HS-5 (cell line): ENCODE data around the gene WDR82.

Experiments
- DNase-seq: peaks from one replicate; pipeline ENCODE4 v3.0.0-alpha.2; 2012; ENCODE audit warnings: low read depth

WDR82 gene, protein sequence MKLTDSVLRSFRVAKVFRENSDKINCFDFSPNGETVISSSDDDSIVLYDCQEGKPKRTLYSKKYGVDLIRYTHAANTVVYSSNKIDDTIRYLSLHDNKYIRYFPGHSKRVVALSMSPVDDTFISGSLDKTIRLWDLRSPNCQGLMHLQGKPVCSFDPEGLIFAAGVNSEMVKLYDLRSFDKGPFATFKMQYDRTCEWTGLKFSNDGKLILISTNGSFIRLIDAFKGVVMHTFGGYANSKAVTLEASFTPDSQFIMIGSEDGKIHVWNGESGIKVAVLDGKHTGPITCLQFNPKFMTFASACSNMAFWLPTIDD

DNA sequence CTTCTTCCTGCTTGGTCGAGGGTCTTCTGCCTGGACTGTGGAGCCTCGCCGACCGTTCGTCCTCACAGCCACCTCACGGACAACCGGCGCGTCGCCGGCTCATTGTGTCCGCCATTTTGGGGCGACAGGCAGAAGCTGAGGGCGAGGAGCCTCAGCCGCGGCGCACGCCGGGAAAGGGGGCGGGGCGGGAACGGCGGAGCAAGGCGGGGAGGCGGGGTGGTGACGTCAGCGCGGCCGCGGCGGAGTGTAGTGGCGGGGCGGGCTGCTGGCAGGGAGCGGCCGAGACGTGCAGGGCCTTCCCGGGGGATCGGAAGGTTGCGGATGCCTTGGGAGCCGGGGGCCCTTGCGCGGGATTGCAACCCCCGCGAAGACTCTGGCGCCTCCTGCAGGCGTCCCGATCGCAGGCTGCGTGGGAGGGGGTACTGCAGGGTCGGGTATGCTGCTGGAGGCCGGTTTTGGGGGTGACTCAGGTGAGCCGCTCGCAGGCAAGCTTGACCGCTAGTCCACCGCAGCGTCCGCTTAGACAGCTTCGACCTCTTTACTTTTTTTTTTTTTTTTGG lies at the start of gene WDR82:
Gene WDR82 (minus strand): TSS at position 140 of the 560 bp plus-strand sequence. CDS start 288 bp downstream, outside the sequence.
- DNase-seq, result peak; percentile 56

DNA sequence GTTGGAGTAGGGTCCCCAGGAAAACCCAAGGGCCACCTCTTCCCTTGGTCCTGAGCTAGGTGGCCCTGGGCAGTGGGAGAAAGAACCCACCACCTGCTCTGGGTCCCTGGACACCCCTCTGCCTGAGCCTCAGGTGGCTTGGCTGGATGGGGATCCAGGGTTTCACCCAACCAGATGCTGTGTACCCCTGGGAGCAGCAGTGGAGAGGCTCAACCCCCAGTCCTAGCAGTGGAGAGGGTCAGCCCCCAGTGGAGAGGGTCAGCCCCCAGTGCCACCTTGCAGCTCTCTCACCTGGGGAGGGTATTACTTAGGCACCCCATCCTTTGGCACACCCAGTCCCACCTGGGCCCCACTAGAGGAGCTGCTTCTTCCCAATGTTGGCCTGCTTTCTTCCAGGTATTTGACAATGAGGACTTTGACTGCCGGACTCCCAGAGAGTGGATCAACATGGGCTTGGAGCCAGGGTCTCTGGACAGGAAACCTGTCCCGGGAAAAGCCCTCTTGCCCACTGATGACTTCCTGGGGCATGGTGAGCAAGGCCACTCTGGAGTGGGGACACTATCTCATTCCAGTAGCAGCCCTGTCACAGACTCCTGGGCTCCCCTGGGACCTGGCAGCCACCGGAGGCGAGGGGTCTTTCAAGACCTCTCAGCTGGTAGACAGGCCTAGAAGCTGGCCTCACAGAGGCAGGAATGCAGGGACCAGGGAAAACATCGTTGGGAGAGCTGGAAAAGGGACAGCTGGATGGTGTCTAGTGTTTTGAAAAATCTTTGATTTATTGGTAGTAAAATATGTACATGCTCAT lies 49.2 kb upstream of the WDR82 start:
- no peak for DNase-seq

DNA sequence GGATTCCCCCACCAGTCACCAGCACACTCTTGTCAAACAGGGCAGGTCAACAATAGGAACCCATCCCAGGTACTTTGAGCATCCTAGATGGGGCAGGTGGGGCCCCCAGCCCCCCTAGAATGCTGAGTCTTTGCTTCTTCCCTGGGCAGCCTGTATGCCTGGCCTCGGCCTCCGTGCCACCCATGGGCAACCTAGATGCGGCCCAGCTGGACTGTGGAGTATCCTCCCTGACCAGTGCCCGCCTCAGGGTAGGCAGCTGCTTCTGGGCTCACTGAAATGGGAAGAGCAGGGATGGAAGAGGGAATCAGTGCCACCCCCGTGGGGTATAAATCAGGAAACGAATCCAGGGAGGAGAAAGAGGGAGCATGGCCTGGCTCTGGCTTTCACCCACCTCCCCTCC lies 48.5 kb upstream of the WDR82 start:
- DNase-seq, result no peak

DNA sequence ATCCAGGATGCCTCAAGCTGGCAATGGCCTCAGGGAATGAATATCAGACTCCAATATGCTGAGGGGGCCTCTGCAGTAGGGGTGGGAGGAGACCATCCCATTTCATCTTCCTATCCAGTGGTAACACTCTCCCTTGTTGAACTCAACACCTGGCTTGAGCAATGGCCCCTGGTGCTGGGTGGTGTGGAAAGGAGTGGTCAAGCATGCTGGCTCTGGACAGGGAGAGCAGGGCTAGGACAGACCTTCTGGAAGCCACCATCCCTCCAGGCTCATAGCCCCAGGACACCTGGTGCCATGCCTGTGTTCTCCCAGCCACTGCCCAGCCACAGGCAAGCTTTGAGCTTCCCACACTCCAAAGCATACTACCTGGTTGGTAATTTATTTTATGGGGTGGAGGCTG lies 47.2 kb upstream of the WDR82 start:
- no peak for DNase-seq

DNA sequence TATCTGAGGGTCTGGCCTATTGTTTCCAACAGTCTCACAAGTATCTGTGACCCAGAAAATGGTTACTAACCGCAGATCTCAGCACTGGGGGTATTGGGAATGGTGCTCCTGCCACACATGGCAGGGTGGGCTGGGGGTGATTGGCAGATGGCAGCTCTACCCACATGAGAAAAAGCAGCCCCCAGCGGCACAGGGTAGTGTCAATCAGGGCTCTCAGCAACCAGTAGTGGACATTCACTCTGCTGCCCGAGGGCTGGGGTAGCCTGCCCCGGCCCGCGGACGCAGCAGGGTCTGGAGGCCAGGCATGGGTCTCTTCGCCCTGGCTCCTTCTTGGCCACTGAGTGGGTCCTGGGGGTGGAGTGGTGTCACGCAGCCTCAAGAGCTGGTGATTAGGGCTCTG lies 46.2 kb upstream of the WDR82 start:
- no peak for DNase-seq

DNA sequence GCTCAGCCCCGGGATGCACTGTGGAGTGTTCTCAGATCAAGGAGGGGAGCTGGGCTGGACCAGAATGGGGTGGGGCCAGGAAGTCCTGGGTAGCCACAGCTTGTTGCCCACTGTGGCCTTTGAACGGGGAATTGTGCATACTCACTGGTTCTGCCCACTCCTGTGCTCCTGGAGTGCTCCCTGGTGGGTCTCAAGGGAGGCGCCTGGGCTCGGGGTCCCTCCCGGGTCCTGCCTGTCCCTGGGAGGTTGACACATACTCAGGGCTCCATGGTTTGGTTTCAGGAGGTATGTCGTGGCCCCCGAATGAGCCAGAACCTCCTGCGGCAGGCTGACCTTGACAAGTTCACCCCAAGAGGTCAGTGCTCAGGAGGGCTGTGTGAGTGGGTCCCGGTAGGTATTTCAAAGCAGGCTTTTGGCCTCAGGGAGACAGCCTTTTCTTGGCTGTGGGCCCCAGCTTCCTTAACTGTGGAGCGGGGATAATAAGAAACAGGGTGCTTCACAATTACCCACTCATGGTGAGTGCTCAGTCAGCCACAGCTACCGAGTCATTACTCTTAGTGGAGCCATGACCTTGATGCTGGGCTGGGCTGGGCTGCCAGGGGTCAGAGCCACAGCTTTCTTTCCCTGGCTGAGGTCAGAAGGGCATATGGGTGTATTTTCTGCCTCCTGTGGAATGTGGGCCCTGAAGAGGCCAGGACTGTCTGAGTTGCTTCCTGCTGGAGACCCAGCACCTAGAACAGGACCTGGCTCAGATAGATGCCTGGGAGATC lies 45.3 kb upstream of the WDR82 start:
- DNase-seq, result no peak

DNA sequence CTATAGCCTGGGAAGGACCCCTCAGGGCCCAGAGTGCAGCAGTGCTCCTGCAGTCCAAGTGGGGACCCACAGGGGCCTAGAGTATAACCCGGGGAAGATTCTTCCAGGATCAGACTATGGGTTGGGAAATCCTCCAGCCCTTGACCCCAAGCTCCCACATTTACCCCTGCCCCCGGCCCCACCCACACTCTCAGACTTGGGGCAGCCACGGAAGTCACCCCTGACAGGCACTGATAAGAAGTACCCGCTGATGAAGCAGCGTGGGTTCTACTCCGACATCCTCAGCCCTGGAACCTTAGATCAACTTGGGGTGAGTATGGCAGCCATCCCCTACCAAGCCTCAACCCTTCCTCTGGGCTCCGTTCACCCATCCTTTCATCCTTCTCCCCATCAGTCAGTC lies 44.0 kb upstream of the WDR82 start:
- no peak for DNase-seq

DNA sequence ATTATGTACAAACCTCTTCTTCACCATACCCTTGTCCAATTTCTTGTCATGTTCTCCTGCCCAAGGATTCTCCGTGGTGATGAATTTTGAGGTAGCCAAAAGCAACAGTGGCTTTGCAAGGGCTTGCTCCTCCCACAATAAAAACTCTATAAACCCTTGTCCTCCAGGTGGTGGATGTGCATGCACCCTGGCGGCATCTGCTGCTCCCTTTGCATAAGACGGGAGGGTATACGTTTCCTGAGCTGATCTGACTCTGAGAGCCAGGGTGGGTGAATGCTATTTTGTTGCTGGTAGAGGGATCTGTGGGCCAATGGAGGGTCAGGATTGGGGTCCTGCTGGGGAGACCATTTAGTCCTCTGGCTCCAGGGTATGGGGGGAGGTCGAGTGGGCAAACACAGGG lies 43.0 kb upstream of the WDR82 start:
- DNase-seq, result no peak

DNA sequence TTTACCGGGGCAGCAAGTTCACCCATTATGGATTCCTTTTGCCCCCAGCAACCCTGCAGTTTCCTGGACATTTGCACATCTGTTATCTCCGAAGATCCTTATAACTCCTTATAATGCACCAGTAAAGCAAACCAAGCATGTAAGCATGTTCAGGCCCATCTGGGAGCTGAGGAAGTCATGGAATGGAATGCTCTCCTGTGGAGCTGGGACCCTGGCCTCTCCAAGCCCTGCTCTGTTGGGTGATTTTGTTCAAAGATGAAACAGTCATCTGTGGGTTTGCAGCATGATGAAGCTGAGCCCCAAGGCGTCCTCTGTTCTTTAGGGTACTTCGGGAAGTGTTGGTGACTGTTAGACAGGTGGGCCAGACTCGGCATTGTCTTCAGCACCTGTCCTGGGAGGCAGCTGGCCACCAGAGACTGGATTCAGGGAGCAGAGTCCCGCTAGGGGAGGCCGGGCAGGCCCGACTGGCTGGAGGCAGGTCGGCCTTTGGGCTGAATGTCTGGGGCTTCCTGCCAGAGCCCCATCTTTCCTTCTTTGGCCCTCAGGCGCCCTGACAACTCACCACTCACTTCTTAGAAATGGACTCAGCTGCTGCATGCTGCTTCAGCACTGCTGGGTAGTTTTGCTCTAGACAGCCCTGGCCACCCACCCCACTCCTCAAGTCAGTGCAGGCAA lies 41.6 kb upstream of the WDR82 start:
- no peak for DNase-seq

DNA sequence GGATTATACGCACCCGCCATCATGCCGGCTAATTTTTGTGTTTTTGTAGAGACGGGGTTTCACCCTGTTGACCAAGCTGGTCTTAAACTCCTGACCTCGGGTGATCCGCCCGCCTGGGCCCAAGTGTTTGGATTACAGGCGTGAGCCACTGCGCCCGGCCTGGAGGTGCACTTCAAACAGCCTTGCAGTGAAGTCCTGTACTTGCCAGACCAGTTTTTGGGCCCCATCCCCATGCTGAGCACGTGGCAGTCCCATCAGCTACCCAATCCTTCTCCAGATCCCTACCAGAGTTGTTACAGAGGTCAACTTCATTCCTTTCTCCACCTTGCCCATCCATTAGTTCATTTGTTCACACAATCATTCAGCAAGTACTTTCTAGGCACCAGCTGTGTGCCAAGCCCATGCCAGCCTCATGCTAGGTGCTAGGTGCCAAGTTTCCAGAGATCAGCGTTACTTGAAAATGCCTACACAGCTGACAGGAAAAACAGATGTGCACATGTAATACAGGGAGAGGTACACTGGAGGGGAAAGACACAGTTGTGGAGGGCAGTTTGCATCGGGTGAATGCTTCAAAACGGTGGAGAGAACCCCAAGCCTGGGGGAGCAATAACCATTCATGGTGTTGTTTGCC lies 39.9 kb upstream of the WDR82 start:
- no peak for DNase-seq

DNA sequence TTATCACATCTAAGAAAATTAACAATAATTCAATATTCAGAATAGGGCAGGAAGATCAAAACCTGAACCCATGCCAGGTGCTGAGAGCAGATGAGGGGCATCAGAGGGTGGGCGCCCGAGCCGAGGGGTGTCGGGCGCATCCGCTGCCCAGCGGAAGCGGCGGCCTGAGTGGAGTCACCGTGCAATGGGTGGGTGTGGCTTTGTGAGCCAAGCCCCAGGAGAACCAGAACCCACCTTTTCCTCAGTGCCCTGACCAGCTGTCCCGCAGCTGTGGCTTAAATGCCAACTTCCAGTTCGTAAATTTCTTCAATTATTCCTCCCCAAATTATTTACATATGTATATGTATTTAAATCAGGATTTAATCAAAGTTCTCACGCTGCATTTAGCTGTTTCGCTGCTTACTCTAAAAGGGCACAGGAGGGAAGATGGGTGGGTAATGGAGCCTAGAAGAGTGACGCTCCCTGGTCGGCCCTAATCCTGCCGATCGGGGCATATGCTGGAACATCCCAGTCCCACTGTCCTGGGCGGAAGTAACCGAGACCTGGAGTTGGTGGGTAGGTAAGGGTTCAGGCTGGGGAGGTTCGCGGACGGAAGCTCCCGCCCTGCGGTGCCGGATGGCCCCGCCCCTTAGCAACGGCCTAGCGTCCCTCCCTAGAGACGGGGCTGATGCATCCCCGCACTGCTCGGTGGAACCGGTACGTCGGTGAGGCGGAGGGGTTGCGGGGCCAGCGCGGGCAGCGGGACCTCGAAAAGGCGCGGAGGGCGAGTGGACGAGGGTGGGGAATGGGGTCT lies 39.0 kb upstream of the WDR82 start:
- no peak for DNase-seq

DNA sequence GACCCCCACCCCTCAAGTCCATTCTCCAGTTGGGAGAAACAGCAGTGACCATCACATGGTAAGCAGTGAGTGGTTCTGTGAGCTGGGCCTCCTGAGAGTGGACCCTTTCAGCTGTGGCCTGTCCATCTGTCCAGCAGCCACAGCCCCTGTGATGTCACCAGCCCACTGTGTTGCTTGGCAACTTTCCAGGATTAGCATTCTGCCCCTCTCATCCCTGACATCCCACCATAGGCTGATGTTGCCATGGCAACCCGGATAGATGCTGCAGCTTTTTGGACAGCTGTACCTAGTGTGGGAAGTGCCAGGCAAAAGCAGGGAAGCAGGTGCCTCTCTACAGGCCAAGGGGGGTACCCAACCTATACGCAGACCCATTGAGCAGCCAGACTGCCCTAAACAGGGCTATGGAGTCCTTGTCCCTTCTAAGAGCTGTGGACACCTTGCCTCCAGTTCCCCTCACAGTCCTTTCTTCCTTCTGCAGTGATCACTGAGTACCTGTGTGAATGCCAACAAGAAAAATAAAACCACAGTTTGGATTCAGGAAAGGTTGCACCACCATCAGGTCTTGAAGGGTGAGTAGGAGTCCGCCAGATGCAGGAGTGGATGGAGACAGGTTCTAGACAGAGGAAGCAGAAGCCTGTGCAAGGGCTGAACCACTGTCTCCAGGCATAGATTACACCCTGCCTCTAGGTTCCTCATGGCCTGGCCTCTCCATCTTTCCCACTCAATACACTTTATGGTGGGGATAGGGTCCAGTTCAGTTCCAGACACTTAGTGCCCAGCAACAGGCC lies 37.7 kb upstream of the WDR82 start, which contains the start of gene DNAH1:
Gene DNAH1 (plus strand): TSS at position 343 of the 788 bp plus-strand sequence. CDS start 6,124 bp downstream, outside the sequence.
- no peak for DNase-seq

DNA sequence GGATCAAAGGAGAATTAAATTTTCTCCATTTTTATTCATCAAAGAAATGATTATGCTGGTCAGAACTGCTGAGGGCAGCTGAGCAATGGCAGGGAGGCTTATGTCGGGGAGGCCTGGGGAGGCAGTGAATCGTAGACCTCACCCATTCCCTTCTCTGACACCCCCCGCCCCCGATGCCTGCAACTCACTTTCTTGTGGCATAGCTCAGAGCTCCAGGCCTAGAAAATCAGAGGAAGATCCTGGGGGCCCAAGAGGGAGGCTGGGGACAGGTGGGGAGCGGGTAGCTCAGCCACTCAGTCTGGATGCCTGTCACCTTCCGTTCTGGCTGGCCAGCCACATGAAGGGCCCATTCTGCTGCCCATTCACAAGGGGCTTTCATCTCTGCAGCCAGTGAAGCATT lies 36.6 kb upstream of the WDR82 start:
- DNase-seq, result no peak

DNA sequence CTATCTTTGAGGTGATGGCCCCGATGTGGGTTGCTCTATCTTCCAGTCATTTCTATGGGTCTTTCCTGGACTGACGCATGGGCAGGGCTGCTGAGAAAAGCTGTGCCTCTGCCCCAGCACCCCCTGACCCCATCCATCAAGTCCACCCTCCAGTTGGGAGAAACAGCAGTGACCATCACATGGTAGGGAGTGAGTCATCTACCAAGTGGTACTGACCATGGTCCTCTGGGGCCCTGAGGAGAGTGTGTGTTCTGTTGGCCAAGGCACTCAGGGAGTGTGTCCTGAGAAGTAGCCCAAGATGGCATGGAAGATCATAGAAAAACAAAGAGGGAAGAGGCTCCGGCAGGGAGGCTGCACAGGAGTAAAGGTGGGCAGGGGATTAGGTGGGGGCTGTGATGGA lies 36.0 kb upstream of the WDR82 start:
- no peak for DNase-seq

DNA sequence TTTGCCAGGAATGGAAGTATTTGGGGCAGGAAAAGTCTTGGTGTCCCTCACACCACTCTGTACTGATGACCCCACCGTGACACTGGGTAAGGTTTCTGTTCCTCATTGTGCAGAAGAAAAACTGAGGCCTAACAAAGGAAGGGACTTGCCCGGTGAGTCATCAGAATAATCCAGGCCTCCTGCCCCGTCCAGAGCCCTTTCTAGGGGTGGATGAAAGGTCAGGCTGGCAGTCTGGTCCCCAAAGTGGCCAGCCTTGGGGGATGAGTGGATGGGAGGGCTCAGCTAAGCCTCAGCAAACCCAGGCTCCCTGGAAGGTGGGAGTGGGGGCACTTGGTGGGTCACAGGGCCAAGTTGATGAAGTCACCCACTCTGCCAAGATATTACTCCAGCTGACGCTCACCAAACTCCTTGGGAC lies 35.3 kb upstream of the WDR82 start:
- no peak for DNase-seq

DNA sequence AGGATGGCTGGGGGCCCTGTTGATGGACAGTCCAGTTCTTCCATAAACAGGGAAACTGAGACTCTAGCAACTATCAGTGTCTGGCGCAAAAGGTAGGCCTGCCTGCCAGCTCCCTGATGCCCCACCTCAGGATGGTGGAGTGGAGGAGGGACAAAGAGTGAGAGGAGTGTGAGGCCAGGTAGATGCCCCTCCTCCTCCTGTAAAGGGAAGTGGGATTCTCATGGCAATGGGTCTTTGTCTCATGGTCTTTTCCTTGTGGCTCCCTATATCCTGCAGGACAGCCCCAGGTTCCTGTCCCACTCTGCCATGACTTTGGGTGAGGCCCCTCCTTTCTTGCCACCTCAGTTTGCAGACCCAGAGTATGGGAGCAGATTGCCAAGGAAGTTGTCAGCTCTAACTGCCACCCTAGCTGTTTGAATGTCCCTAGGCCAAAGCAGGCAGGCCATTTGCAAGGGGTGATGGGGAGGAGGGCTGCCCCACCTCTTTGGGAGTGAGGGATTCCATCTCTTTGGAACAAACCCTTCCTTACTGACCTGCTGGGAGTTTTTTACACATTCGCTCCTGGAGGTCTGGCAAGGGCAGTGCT lies 34.8 kb upstream of the WDR82 start:
- no peak for DNase-seq

DNA sequence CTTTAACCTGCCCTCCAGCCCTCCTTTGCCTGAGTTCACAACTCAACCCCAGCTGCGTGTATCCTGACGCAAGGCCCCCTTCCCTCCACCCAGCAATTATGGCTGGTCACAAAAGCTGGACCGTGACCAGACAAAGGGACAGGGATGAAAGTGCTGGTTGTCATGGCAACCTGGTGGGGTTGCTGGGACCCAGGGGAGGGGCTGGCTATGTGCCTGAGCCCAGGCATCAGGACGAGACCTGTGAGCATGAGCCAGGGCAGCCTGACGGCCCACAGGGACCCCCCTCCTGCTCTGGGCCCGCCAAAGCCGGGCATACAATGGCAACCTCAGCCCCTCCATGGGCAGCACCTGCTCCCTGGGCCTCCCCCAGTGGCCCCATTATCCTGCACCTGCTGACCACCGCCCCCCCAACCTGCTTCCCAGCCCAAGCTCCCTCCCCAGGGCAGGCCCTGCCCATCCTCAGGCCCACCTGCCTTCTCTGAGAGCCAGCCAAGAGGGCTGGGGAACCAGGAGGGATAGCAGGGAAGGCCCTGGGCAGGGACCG lies 33.2 kb upstream of the WDR82 start:
- DNase-seq, result no peak

DNA sequence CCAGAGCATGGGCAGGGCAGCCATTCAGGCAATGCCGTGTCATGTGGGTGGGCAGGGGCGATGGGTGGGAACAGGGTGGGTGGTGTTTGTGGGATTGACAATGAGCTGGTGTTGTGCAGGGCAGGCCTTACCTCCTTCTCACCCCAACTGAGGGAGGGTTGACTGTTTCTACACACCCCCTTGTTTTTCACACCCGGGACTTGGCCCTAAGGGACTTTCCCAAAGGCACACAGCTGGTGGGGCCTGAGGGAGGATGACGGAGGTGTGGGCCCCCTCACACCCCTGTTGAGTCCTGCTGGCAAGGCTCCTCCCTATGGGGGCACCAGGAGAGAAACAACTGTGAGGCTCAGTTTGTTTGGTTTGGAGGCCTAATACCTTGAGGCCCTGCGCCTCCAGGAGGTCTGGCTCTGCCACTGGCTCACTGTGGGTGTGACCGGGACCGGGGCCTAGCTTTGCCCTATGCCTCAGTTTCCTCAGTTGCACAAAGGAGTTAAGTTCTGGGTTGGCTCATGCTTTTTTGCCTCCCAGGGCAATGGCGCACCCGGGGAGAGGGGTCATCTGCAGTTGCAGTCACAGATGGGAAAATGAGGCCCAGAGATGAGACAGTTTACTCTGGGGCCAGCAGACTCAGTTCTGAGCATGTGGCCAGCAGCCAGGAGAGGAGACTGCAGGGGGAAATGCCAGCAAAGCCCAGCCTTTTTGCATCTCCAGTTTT lies 32.6 kb upstream of the WDR82 start:
- no peak for DNase-seq
